Stimulated activated CD4-positive, alpha-beta T cell treated with anti-CD3 and anti-CD28 coated beads, Interleukin-15, amount 100 ng/mL, for 48 hours (primary cell): ENCODE measurements around the gene POLA1.
"Not testable (repeated sequence)": the region's sequence is repeated elsewhere in the genome, so short reads cannot be mapped to it uniquely, and the experiment has no call there.

Experiments used
- DNase-seq, 2 donors: peaks; one replicate each; pipeline ENCODE4 v3.0.0-alpha.2; 2020; ENCODE audit warnings: low read depth in 2 of 2

The POLA1 gene

GRCh38 chrX:24790166-24790565, 96.4 kb downstream of the POLA1 start:
- no peak for DNase-seq

GRCh38 chrX:24796204-24796603, 102.5 kb downstream of the POLA1 start:
- no peak for DNase-seq

- DNase-seq, result no peak
These were observed 105.4 kb downstream of the POLA1 start for GRCh38 chrX:24799078-24799477.

GRCh38 chrX:24799565-24799964, 105.8 kb downstream of the POLA1 start:
- no peak for DNase-seq

- no peak for DNase-seq
These were observed 111.5 kb downstream of the POLA1 start for GRCh38 chrX:24805201-24805600.

GRCh38 chrX:24819807-24820206, 126.1 kb downstream of the POLA1 start:
- not testable (repeated sequence) for DNase-seq

GRCh38 chrX:24828147-24828546, 134.4 kb downstream of the POLA1 start:
- no peak for DNase-seq

DNA sequence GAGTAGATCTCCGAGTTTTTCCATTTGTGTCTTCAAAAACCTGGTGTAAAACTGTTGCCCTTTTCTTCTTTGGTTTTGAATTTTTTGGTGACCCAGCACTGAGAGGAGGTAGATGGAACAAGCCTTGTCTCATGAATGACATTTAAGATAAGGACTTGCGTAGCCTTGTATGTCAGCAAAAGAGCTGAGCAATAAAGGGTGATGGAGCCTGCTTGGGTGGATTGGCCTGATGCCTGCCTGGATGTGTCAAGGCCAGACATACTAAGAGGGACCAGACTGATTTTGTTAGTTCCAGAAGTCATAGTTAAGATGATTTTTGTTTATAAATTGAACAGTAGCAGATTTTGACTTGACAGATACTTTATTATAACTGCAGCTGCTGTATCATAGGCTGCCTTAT, 134.9 kb downstream of the POLA1 start:
- DNase-seq, result no peak

DNA sequence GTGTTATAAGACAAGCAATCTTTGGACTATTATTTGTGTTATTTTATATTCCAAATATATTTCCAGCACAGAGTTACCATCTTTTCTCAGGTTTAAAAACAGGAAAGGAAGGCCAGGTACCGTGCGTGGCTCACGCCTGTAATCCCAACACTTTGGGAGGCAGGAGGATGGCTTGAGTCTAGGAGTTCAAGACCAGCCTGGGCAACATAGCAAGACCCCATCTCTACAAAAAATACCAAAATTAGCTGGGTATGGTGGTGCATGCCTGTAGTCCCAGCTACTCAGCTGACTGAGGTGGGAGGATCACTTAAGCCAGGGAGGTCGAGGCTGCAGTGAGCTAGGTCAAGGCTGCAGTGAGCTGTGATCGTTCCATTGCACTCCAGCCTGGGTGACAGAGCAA, 140.0 kb downstream of the POLA1 start:
- no peak for DNase-seq

DNA sequence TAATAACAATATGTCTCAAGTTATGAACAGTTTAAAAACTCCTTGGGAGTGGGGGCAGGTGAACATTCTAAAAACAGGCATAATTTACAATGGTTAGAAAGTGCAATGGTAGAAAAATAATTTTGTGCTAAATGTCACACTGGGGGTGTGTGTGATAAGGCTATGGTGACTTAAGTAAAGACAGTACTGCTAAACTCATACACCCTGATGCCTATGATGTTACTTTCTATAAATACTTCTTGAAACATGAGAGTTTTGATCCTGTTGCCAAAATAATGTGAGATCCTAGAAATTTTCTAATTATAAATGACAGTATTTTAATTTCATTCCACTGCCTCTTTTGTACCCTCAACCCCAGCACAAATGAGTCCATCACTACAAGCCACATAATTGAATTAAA, 144.2 kb downstream of the POLA1 start:
- no peak for DNase-seq

- DNase-seq, result no peak
These were observed 144.9 kb downstream of the POLA1 start for GRCh38 chrX:24838629-24839028.

GRCh38 chrX:24839331-24839730, 145.6 kb downstream of the POLA1 start:
- DNase-seq, result no peak

DNA sequence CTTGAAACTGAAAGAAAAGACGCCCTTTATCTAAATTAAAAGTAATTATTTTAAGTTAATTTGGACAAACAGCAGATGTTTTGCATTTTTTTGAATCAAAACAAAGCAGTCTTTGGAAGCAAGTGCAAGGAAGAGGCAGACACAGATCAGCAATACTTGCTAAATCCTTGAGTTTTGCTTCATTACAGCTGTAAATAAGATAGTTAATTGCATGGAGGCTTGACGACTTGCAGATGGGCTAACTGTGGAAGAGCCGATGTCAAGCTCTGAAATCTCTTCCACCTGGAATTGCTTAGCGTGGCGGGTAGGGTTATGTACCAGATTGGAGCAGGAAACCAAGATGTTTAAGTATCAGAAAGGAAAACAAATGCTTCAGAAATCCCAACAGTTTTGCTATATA, 148.8 kb downstream of the POLA1 start:
- no peak for DNase-seq

DNA sequence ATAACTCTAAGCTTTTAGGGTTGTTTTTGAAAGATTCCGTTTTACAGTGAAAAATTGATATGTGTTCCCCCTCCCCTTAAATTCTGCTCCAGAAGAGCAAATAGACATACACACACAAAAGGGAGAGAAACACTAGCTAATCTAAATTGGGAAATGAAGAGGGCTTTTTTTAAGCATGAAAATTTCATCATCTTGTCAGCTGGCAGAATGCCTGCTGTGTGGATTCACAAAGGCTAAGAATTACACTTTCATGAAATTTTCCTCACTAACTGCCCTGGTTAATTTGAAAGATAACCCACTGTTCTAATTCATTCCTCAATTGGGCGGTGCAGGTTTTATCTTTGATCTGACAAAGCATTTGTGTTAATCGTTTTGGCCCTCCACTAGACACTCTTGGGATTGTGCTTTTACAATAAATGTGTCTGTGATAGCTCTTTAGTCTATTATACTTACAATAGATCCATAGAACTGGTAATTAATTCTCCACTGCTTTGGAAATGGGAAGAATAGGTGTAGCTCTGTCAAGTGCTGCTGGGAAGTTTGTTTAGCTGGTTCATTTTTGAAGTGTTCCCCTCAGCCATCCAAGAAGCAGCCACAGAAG, 152.9 kb downstream of the POLA1 start:
- DNase-seq, result no peak

DNA sequence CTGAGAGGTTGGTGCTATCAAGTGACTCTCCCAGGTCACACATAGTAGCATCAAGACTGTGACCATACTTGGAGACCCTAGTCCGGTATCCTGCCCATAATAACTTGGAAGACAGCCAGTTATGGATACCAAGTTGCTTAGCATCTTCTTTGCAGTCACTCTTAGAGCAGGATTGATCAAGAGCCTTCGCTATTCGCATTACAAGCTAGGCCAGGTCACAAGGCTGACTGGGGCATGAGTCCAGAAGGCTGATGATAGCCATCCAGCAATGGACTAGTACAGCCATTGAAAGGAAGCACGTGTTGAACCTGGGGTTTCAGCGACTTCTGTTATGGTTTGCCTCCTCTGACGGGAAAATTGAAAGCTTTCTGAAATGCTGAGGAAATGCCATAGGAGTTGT, 157.6 kb downstream of the POLA1 start:
- no peak for DNase-seq

DNA sequence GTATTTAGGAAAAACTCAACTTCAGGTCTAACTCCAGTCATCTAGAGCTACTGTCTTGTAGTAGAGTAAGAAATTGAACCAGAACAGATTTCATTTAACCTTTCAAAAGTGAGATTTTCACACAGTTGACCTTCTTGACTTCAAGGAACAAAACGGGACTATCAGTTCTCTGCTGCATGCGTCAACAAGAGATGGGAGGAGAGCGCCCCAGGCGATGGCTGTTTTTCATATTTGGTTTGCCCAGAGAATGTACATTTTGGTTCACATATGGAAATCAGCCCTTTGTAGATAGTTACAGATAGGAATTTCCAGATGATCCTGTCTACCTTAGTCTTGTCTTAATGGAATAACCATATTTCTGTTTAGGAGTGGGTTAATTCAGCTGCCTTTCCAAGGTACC, 158.1 kb downstream of the POLA1 start:
- no peak for DNase-seq

- no peak for DNase-seq
These were observed 164.5 kb downstream of the POLA1 start for GRCh38 chrX:24858004-24858746.

- no peak for DNase-seq
These were observed 165.6 kb downstream of the POLA1 start for GRCh38 chrX:24859211-24859841.

GRCh38 chrX:24860140-24860539, 166.4 kb downstream of the POLA1 start:
- no peak for DNase-seq

GRCh38 chrX:24862343-24862742, 168.6 kb downstream of the POLA1 start:
- no peak for DNase-seq

DNA sequence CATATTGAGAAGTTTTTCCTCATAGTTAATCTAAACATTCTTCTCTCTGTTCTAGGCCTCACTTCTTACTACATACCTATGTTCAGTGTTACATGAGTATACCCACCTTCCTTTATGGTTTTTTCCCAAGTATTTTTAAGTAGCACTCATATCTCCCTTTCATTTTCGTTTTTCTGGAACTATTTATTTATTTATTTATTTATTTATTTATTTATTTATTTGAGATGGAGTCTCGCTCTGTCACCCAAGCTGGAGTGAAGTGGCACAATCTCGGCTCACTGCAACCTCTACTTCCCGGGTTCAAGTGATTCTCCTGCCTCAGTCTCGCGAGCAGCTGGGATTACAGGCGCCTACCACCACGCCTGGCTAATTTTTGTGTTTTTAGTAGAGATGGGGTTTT, 170.1 kb downstream of the POLA1 start:
- DNase-seq, result not testable (repeated sequence)

DNA sequence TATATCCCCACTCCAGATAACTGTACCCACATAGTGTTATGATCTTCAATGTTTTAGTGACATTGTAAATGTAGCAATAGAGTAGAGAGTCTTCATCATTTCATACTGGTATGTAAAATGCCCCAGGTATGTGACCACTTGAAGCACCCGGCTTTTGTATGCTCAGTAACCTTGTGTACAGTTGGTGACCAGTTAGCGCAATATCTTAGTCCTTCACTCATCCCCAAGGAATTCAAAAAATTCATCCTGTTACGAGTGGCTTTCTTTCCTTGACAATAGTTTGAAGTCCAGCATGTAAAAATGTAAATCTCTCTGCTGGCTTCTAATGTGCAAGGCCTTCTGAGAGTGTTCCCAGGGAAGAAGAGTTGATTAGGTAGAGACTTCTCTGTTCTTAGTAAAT, 176.4 kb downstream of the POLA1 start:
- DNase-seq, result no peak

DNA sequence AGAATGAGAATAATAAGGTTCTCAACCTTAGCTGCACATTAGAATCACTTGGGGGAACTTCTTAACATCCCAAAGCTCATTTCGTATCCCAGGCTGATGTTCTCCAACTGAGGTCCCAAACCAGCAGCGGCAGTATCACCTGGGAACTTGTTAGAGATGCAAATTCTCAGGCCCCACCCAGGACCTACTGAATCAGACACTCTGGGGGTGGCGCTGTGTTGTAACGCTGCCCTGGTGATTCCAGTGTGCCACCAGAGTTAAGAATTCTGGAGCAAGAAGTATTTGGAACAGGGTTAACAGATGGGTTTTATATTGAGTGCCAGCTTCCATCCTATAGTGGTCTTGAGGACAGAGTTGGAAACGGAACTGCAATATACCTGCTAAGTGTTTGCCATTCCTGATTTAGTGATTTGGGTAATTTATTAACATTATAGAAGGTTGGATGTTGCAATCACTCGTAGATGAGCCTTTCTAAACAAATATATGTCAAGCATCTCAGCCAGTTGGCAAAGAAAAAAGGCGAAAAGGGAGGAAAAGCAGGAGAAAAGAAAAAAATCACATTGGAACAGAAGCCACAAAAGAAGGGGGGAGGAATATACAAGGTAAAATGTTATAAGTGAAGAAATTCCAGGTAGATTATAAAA, 181.0 kb downstream of the POLA1 start:
- DNase-seq, result no peak
